GM21786 (cell line): ENCODE data around the gene SPAG6.

Experiments
- ATAC-seq: cut with Tn5 transposase; IDR thresholded peaks from one replicate; pipeline ENCODE4 v1.9.1; 2021; ENCODE audit not compliant: unreplicated experiment

SPAG6 gene

GRCh38 chr10:22458272-22459038 is 113.2 kb downstream of the SPAG6 start:
- ATAC-seq = no peak

- ATAC-seq = no peak
Observed at GRCh38 chr10:22459496-22459895, 114.2 kb downstream of the SPAG6 start.

- ATAC-seq = no peak
Observed at GRCh38 chr10:22460101-22460500, 114.8 kb downstream of the SPAG6 start.

GRCh38 chr10:22460531-22461403 is 115.5 kb downstream of the SPAG6 start:
- ATAC-seq = no peak

GRCh38 chr10:22461891-22462290 is 116.6 kb downstream of the SPAG6 start:
- no peak for ATAC-seq

GRCh38 chr10:22463255-22463654 is 118.0 kb downstream of the SPAG6 start:
- no peak for ATAC-seq

- ATAC-seq = no peak
Observed at GRCh38 chr10:22464966-22465629, 119.8 kb downstream of the SPAG6 start.

- ATAC-seq = no peak
Observed at GRCh38 chr10:22466763-22467334, 121.6 kb downstream of the SPAG6 start.
